22Rv1 (cell line): Measurements from ENCODE around the gene SIX1.

ENCODE experiments used
- ZFX ChIP-seq: fragments of 450-650 bp; IDR thresholded peaks from 2 replicates; pipeline ENCODE4 v1.6.1; 2017; ENCODE audit warnings: antibody characterized with exemption, borderline replicate concordance
- TF ChIP-seq, protein P1 (sequence below): fragments of 450-650 bp; IDR thresholded peaks from 2 replicates; pipeline ENCODE4 v1.5.1; 2017; ENCODE audit warnings: mild to moderate bottlenecking

DNA sequence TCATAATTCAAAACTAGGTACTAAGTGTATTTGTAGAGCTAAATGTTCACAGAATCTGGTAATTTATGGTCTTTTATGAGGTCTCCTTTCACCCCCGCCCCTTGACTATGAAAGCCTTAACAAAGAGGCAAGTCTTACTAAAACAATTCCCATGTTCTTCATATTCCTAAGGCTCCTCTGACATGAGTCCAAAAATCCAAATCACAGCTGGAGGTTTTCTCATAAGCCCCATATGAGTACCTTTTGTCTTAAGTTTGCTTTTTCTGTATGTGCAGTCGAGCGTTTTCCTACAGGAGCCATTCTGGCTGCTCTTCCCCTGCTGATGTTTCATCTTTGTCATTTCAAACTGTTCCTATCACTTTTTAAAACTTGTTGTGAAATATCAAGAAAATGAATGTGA is 55.2 kb downstream of the SIX1 start:
- TF ChIP-seq, protein P1, sequence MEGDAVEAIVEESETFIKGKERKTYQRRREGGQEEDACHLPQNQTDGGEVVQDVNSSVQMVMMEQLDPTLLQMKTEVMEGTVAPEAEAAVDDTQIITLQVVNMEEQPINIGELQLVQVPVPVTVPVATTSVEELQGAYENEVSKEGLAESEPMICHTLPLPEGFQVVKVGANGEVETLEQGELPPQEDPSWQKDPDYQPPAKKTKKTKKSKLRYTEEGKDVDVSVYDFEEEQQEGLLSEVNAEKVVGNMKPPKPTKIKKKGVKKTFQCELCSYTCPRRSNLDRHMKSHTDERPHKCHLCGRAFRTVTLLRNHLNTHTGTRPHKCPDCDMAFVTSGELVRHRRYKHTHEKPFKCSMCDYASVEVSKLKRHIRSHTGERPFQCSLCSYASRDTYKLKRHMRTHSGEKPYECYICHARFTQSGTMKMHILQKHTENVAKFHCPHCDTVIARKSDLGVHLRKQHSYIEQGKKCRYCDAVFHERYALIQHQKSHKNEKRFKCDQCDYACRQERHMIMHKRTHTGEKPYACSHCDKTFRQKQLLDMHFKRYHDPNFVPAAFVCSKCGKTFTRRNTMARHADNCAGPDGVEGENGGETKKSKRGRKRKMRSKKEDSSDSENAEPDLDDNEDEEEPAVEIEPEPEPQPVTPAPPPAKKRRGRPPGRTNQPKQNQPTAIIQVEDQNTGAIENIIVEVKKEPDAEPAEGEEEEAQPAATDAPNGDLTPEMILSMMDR, result no peak
- TF ChIP-seq ZFX, result no peak
